Fibroblast of pulmonary artery (primary cell): ENCODE results near the gene CPB2.

Experiments used
- DNase-seq: peaks from one replicate; pipeline ENCODE4 v3.0.0-alpha.2; 2010; ENCODE audit warnings: low read depth
- H3K4me3 ChIP-seq: replicated peaks from 2 replicates; pipeline ENCODE4 v1.5.1; 2011; ENCODE audit warnings: low read depth, mild to moderate bottlenecking, control low read depth, low read length, moderate library complexity
- TF ChIP-seq, protein P1 (sequence below): IDR thresholded peaks from 2 replicates; pipeline ENCODE4 v1.5.1; 2011; ENCODE audit warnings: mild to moderate bottlenecking, control low read depth, low read length, inconsistent platforms; ENCODE audit errors: missing control alignments

Gene CPB2

DNA sequence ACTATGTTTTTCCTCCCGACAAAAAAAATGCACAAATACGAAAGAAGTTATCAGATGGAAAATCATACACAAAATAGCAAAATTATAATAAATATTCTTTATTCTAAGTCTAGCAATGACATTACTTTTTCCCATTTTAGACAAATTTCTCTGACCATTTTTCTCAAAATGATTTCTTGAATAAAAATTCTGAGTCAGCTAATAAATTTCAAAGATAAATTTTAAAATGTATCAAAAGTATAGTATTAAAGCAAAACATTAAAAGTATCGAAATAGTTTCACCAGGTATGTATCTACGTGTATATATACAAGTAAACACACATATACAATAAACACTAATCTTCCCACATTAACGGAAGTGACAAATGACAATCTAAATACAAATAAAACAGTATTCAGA, 61.2 kb downstream of the CPB2 start:
- H3K4me3 ChIP-seq = no peak overlapping the region
- TF ChIP-seq, protein P1, sequence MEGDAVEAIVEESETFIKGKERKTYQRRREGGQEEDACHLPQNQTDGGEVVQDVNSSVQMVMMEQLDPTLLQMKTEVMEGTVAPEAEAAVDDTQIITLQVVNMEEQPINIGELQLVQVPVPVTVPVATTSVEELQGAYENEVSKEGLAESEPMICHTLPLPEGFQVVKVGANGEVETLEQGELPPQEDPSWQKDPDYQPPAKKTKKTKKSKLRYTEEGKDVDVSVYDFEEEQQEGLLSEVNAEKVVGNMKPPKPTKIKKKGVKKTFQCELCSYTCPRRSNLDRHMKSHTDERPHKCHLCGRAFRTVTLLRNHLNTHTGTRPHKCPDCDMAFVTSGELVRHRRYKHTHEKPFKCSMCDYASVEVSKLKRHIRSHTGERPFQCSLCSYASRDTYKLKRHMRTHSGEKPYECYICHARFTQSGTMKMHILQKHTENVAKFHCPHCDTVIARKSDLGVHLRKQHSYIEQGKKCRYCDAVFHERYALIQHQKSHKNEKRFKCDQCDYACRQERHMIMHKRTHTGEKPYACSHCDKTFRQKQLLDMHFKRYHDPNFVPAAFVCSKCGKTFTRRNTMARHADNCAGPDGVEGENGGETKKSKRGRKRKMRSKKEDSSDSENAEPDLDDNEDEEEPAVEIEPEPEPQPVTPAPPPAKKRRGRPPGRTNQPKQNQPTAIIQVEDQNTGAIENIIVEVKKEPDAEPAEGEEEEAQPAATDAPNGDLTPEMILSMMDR = no peak

DNA sequence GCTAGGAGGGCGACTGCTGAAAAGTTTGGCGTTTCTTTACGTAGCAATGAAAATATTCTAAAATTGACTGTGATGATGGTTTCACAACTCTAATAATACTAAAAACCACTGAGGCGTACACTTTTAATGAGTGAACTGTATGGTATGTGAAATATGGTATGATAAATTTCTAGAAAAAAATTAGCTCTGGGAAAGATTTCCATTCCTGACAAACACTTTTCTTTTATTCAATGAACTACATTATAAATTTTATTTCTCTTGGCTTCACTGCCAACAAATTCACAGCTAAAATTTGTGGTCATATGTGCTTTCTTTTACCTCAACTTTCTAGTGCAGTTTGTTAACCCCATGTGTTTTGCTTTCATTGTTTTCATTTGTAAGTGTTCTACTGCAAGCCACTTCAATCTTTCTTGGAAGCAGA, 63.4 kb downstream of the CPB2 start:
- no peak overlapping the region for H3K4me3 ChIP-seq
- DNase-seq = peak; percentile 11
- TF ChIP-seq, protein P1 = no peak

More for the DNA sequence above, 61.2 kb downstream of the CPB2 start:
- DNase-seq = no peak

DNA sequence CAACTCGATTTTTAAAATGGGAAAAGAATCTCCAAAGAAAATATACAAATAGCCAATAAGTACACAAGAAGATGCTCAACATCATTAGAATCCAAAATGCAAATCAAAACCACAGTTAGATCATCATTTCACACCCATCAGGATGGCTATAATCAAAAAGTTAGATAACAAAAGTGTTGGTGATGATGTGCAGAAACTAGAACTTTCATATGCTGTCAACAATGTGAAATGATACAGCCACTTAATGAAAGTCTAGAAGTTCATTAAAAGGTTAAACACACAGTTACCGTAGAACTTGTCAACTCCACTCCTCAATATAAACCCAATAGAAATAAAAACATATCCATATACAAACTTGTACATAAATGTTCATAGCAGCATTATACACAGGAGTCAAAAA, 64.1 kb downstream of the CPB2 start:
- DNase-seq = no peak
- H3K4me3 ChIP-seq = no peak overlapping the region
- TF ChIP-seq, protein P1 = no peak

DNA sequence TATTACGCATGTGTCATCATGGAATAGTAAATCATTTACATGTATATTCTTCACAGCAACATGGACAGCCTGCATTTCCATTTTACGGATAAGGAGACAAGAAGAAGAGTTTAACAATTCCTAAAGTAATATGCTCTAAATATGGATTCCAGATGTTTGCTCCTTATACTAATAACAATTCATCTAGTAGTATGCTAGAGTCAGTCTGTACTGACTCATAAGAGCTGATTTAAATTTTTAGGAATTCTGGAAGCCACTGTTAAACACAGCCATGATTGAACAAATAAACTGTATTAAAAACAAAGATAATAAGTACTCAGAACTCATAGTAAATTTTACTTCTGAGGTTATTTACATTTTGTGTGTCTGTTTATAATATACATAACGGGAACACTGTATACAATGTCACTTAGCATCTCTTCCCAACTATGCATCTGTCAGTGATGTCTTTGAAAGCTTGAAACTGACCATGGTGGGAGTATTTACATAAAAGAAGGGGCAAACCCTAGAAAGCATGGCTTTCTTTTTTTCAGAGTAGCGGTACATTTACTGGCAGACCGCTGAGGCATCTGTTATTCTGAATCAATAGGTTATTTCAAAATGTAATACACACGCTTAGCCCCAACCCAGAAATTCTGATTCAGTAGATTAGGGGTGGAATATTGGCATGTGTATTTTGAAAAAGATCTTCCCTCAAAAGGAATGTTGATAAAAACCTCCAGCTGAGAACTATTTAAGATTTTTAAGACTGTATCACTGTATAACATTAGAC, 65.2 kb downstream of the CPB2 start:
- DNase-seq = no peak
- TF ChIP-seq, protein P1 = no peak
- H3K4me3 ChIP-seq = no peak overlapping the region

DNA sequence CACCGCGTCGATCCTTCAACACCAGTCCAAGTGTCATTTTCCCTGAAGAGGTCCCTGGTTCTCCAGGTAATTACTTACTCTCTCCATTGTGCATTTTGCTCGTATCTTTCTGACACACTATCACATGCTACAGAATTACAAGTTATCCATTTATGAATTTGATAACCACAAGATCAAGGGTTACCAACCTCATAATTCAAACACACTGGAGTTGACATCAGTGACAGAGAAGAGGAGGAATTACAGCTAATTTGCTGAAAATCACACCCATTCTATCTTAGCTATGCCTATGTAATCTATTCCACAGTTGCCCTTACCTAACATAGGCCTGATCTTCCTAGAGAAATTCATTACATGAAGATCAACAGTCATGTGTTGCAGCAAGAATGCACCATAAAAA, 66.5 kb downstream of the CPB2 start:
- TF ChIP-seq, protein P1 = no peak
- no peak overlapping the region for H3K4me3 ChIP-seq
- DNase-seq = no peak

DNA sequence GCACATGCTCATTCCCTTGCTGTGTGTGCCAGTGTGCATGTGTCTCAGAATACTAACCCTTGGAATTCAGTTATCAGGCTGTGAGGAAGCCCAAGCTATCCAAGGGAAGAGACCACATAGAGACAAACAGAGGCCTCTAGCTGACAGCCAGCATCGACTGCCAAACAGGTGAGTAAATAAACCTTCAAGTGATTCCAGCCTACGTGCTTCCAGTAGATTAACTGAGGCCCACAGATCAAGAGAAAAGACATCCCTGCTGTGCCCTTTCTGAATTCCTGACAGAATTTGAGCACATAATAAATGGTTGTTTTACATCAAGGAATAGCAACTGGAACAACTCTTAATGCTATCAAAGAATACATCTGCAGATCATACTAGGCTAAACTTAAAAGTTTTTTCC, 69.8 kb downstream of the CPB2 start:
- DNase-seq = no peak
- TF ChIP-seq, protein P1 = no peak
- H3K4me3 ChIP-seq = no peak overlapping the region

DNA sequence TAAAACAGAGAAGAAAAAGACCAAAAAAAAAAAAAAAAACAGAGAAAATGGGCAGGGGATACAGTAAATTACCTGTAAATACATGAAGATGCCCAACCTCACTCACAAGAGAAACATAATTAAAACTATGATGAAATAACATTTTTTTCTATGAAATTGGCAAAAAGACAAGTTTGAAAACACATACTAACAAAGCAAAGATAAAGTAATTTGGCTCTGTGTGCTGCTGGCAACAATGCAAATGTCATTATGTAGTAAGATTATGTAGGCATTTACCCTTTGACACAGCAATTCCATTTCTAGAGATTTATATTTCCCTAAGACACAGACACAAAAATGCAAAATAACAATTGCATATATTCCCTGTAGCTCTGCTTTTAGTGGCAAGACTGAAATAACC, 72.5 kb downstream of the CPB2 start:
- TF ChIP-seq, protein P1 = no peak
- DNase-seq = peak; percentile 12
- H3K4me3 ChIP-seq = no peak overlapping the region
